Thoracic aorta (tissue), 2 donors: ENCODE measurements around the gene CCDC12. TPM values are rescaled to one million over a fixed set of nuclear protein-coding genes. Genes with fewer than 3 reads are reported as not detected.

Experiments used
- ATAC-seq: fragments of 150-250 bp; one replicate; pipeline ENCODE4 v1.8.0; 2017; ENCODE audit warnings: low read depth; ENCODE audit not compliant: insufficient number of reproducible peaks, low FRiP score
- DNase-seq: peaks from one replicate; pipeline ENCODE4 v3.0.0-alpha.2; 2020; ENCODE audit warnings: low spot score
- H3K27ac ChIP-seq, 2 donors: fragments of 200-600 bp; sonication (generic); 1 replicate in 1 of 2; 2 replicates in 1 of 2; pipeline ENCODE4 v1.5.1; 2016; ENCODE audit warnings: mild to moderate bottlenecking in 2 of 2, moderate library complexity in 2 of 2
- H3K27me3 ChIP-seq: fragments of 200-600 bp; sonication (generic); replicated peaks from 2 replicates; pipeline ENCODE4 v1.6.0; 2016; ENCODE audit warnings: mild to moderate bottlenecking; ENCODE audit not compliant: insufficient read depth
- H3K36me3 ChIP-seq: fragments of 200-600 bp; sonication (generic); one replicate; pipeline ENCODE4 v1.5.1; 2016
- H3K4me1 ChIP-seq, 2 donors: fragments of 200-600 bp; sonication (generic); 1 replicate in 1 of 2; 2 replicates in 1 of 2; pipeline versions ENCODE4 v1.5.1 to v1.6.0; 2016; ENCODE audit warnings: low read depth in 2 of 2, mild to moderate bottlenecking in 1 of 2; ENCODE audit not compliant: control insufficient read depth in 1 of 2
- H3K4me3 ChIP-seq: fragments of 200-600 bp; sonication (generic); 2 replicates; pipeline ENCODE4 v1.5.1; 2016; ENCODE audit warnings: mild to moderate bottlenecking
- H3K9me3 ChIP-seq: fragments of 200-600 bp; sonication (generic); 2 replicates; pipeline ENCODE4 v1.5.1; 2016
- total RNA-seq, 2 donors: library from RNA; depleted of rRNA; stranded (reverse); fragments of >200 nt; gene quantifications; one replicate each; pipeline versions ENCODE4 v1.1.0 to v1.2.3, GENCODE V29; 2016
- TF ChIP-seq, protein P1 (sequence below): fragments of 200-600 bp; sonication (generic); IDR thresholded peaks from one replicate; pipeline ENCODE4 v1.5.1; 2019; ENCODE audit warnings: antibody characterized with exemption

Gene CCDC12
- total RNA-seq, 2 donors from 2014 or later: 29.8 to 58.8 TPM

DNA sequence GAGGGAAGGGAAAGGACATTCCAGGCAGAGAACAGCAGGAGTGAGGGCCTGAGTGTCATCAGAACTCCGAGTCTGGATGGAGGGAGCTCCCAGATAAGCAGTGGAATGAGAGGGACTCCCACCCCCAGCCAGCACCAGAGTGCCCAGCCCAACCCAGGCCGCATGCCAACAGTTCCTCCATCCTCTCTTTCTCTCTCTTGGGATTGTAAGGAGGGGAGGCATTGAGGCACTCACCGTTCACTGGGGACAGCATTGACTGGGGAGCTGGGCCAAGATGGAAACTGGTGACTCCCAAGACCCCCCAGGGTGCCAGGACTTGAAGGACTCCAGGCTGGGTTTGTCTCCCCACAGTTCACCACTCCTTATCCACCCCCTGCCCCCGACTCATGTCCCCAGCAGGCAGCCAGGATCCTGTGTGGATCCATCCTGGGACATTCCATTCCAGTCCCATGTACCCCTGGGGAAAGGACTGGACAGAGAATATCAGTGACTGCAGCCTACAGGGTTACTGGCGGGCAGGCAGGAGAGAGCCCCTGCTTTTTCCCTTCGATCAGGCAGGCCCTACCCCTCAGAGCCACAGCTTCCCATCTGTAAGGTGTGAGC, 83.3 kb downstream of the CCDC12 start:
- ATAC-seq: no peak
- H3K9me3 ChIP-seq: no peaks in the 10 kb centered on the region
- TF ChIP-seq, protein P1, sequence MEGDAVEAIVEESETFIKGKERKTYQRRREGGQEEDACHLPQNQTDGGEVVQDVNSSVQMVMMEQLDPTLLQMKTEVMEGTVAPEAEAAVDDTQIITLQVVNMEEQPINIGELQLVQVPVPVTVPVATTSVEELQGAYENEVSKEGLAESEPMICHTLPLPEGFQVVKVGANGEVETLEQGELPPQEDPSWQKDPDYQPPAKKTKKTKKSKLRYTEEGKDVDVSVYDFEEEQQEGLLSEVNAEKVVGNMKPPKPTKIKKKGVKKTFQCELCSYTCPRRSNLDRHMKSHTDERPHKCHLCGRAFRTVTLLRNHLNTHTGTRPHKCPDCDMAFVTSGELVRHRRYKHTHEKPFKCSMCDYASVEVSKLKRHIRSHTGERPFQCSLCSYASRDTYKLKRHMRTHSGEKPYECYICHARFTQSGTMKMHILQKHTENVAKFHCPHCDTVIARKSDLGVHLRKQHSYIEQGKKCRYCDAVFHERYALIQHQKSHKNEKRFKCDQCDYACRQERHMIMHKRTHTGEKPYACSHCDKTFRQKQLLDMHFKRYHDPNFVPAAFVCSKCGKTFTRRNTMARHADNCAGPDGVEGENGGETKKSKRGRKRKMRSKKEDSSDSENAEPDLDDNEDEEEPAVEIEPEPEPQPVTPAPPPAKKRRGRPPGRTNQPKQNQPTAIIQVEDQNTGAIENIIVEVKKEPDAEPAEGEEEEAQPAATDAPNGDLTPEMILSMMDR: no peak
- peaks cover 8 to 33% of the 10 kb centered on the region in 2 donors for H3K4me1 ChIP-seq
- peak overlapping the region; percentile 70 for H3K4me3 ChIP-seq
- no peak overlapping the region for H3K27ac ChIP-seq
- H3K36me3 ChIP-seq: no peaks in the 10 kb centered on the region
- DNase-seq: no peak
- H3K27me3 ChIP-seq: no peaks in the 10 kb centered on the region

DNA sequence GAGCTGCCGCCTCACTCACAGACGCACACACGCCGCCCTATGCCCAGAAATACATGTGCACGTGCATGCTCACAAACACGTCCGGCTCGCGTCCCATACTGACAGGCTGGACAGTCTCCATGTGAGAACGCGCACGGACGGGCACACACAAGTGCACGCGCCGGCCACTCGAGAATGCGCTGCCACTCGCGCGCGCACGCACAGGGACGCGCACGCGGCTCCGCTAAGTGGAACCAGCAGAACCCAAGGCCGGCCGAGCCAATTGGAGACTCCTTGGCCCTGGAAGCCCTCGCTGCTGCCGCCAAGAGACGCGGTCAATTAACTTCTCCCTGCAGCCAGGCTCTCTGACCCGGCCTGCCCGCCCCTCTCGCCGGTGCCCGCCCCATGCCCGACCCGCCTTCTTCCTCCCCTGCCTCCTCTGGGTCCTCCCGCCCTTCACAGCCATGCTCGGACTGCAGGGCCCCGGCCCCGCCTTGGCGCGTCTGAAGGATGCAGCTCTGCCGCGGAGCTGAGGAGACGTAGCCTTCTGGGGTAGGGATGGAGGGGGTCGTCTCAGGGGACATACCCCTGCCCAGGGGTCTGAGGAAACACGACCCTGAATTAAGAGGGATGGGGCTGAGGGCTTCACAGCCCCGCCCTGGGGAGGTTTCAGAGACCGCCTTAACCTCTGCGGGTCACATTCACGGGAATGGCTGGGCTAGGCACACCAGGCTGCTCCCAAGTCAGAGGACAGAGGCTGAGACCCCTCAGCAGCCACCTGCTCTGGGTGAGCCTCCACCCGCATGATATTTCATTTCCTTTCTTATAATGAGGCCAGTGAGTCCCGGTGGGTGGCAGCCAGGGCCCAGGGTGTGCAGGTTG, 84.0 kb downstream of the CCDC12 start:
- peak overlapping the region; percentile 70 for H3K4me3 ChIP-seq
- DNase-seq: peak; percentile 71
- no peaks in the 10 kb centered on the region for H3K27me3 ChIP-seq
- TF ChIP-seq, protein P1: no peak
- peaks cover 8 to 30% of the 10 kb centered on the region in 2 donors for H3K4me1 ChIP-seq
- H3K27ac ChIP-seq: peak overlapping the region in 1 of 2 donors; percentile 25
- ATAC-seq: no peak
- no peaks in the 10 kb centered on the region for H3K36me3 ChIP-seq
- H3K9me3 ChIP-seq: no peaks in the 10 kb centered on the region

DNA sequence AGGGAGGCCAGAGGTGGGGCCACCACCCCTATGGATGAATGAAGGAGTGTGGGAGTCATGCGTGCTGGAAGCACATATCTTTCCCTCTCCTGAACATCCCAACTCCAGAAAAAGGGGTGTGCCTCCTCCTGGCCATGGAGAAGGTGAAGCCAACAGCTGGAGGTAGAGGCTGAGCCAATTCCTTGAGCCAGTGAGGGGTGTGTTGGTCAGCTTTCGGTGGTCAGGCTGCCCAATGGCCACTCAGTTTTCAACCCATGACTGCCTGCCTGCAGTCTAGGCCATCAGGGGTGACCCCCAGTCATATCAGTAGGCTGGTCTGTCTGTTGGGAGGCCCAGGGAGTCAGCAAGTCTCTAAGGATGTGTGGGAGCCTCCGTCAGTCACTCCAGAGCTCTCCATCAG, 85.4 kb downstream of the CCDC12 start:
- TF ChIP-seq, protein P1: no peak
- DNase-seq (no peak), ATAC-seq (no peak)
- Histone ChIP-seq H3K9me3 (no peaks in the 10 kb centered on the region), H3K27me3 (no peaks in the 10 kb centered on the region), H3K27ac (no peak overlapping the region), H3K4me3 (no peak overlapping the region), H3K4me1 (peaks cover 8 to 30% of the 10 kb centered on the region in 2 donors), H3K36me3 (no peaks in the 10 kb centered on the region)

DNA sequence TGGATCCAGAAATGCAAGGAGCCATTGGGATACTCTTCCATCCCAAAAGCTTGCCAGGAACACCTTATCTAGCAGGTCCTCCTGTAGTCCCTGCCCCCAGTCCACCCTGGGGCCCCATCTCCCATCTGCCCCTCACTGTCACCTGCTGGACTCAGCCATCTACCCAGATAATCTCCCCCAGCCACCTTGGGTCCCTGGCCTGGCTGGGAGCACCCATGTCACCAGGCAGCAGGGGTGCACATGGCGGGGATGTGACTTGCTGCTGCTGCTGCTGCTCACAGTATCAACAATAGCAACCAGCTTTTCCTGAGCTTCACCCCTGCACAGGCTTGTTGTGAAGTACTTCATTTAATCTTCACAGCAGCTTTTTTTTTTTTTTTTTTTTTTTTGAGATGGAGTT, 86.4 kb downstream of the CCDC12 start:
- Histone ChIP-seq H3K4me3 (no peak overlapping the region), H3K9me3 (no peaks in the 10 kb centered on the region), H3K4me1 (peaks cover 8 to 30% of the 10 kb centered on the region in 2 donors), H3K36me3 (no peaks in the 10 kb centered on the region), H3K27me3 (no peaks in the 10 kb centered on the region), H3K27ac (no peak overlapping the region)
- no peak for DNase-seq
- ATAC-seq: no peak
- TF ChIP-seq, protein P1: no peak

DNA sequence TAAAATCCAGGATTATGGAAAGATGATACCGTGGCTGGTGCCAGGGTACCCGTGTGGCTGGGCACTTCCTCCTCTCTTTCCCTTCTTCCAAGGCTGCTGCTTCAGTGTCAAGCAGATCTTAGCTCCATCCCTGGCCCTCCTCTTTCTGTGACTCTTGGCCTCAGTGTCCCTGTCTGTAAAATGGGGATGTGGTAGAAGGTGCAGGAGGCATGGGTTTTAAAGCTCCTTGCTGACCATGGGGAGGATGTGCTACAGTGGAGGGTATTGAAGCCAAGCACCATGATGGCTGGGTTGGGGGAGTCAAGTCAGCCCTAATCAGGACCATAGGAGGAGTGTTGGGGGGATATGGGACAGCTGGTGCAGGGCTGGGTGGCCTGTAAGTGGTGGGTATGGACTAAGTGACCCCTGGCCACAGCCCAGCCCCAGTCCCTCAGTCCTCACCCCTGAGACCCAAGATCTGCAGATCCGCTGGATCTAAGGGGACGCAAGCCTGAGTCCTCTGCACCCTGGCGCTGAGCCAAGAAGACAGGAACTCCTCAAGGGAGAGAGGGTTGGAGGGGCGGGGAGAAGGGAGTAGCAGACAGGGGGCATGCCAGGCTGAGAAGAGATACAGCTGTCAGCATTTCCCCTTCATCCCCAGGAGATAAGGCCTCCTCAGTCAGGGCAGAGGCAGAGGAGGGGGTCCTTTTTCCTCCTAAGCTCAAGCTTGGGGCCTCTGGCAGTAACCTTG, 87.0 kb downstream of the CCDC12 start:
- no peak overlapping the region for H3K27ac ChIP-seq
- H3K4me1 ChIP-seq: peaks cover 8 to 34% of the 10 kb centered on the region in 2 donors
- TF ChIP-seq, protein P1: no peak
- DNase-seq (no peak), ATAC-seq (no peak)
- H3K36me3 ChIP-seq: no peaks in the 10 kb centered on the region
- H3K9me3 ChIP-seq: no peaks in the 10 kb centered on the region
- H3K4me3 ChIP-seq: no peak overlapping the region
- no peaks in the 10 kb centered on the region for H3K27me3 ChIP-seq
